ENCODE measurements around the gene RFX8. TPM values are rescaled to one million over a fixed set of nuclear protein-coding genes. Genes with fewer than 3 reads are reported as not detected.

RFX8 gene
- total RNA-seq, 4 donors from 2014 or later, result 0.94 to 2.9 (median 1.5) TPM

- TF ChIP-seq, protein P1, sequence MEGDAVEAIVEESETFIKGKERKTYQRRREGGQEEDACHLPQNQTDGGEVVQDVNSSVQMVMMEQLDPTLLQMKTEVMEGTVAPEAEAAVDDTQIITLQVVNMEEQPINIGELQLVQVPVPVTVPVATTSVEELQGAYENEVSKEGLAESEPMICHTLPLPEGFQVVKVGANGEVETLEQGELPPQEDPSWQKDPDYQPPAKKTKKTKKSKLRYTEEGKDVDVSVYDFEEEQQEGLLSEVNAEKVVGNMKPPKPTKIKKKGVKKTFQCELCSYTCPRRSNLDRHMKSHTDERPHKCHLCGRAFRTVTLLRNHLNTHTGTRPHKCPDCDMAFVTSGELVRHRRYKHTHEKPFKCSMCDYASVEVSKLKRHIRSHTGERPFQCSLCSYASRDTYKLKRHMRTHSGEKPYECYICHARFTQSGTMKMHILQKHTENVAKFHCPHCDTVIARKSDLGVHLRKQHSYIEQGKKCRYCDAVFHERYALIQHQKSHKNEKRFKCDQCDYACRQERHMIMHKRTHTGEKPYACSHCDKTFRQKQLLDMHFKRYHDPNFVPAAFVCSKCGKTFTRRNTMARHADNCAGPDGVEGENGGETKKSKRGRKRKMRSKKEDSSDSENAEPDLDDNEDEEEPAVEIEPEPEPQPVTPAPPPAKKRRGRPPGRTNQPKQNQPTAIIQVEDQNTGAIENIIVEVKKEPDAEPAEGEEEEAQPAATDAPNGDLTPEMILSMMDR (IDR thresholded peaks at IDR 0.05; ENCODE audit: low read depth), result no peak
Measured at GRCh38 chr2:101428422-101429176, 46.3 kb downstream of the RFX8 start.

- TF ChIP-seq, protein P1 (IDR thresholded peaks at IDR 0.05; ENCODE audit: low read depth), result no peak
Measured at GRCh38 chr2:101427743-101428142, 47.2 kb downstream of the RFX8 start.

DNA sequence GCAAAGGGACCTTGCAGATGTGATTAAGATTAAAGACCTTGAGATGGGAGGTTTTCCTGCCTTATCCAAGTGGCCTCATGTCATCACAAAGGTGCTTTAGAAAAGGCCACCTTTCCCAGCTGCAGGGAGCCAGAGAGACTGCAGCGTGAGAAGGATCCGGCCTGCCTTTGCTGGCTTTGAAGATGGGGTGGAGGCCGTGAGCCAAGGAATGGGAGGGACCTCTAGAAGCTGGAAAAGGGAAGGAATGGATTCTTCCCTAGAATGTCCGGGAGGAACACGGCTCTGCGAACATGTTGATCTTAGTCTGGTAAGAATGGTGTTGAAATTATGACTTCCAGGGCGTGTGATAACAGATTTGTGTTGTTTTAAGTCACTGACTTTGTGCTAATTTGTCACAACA is 47.7 kb downstream of the RFX8 start:
- TF ChIP-seq, protein P1 (IDR thresholded peaks at IDR 0.05; ENCODE audit: low read depth), result no peak

DNA sequence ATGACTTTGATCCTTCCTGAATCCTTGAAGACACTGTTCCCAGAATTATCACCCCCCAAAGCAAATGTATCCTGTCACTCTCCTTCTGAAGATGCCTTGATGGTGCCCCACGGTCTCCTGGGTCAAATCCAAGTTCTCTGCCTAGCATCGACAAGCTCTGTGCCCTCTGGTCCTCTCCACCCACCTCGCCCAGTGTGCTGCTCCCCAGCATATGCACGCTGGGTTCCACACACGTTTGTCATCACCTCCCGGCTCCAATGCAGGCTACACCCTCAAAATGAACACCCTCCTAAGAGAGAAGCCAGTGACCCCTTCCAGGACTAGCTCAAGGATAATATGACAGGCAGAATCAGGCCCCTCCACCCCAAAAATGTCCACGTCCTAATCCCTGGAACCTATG is 48.1 kb downstream of the RFX8 start:
- TF ChIP-seq, protein P1 (IDR thresholded peaks at IDR 0.05; ENCODE audit: low read depth), result no peak

- TF ChIP-seq, protein P1 (IDR thresholded peaks at IDR 0.05; ENCODE audit: low read depth), result no peak
Measured at GRCh38 chr2:101420623-101421022, 54.3 kb downstream of the RFX8 start.

GRCh38 chr2:101419096-101419663 is 55.7 kb downstream of the RFX8 start:
- TF ChIP-seq, protein P1 (IDR thresholded peaks at IDR 0.05; ENCODE audit: low read depth), result no peak

GRCh38 chr2:101418460-101419095 is 56.3 kb downstream of the RFX8 start:
- TF ChIP-seq, protein P1 (IDR thresholded peaks at IDR 0.05; ENCODE audit: low read depth), result no peak

All from subcutaneous adipose tissue (tissue), 4 donors.